C4-2B (cell line): ENCODE data around the gene ZNF423.

Source experiments
- CTCF ChIP-seq: fragments of 450-650 bp; conservative IDR thresholded peaks from 2 replicates; pipeline ENCODE4 v1.5.1; 2017; ENCODE audit warnings: mild to moderate bottlenecking
- ZFX ChIP-seq: fragments of 450-650 bp; IDR thresholded peaks from 2 replicates; pipeline ENCODE4 v1.6.1; 2017

- TF ChIP-seq CTCF = no peak
- no peak for TF ChIP-seq ZFX
Measured at GRCh38 chr16:49599281-49599680, 256.6 kb downstream of the ZNF423 start.
